HG03025 (cell line): ENCODE measurements around the gene STC2.

Source experiments
- ATAC-seq: cut with Tn5 transposase; IDR thresholded peaks from one replicate; pipeline ENCODE4 v1.9.1; 2021; ENCODE audit warnings: mild to moderate bottlenecking, moderate library complexity; ENCODE audit not compliant: unreplicated experiment, low FRiP score

The STC2 gene

GRCh38 chr5:173278172-173278571 is 50.0 kb downstream of the STC2 start:
- no peak for ATAC-seq

GRCh38 chr5:173274771-173275170 is 53.4 kb downstream of the STC2 start:
- no peak for ATAC-seq

GRCh38 chr5:173271419-173271818 is 56.8 kb downstream of the STC2 start:
- ATAC-seq, result peak; percentile 55

GRCh38 chr5:173268750-173269432 is 59.3 kb downstream of the STC2 start:
- ATAC-seq, result no peak

GRCh38 chr5:173265433-173265832 is 62.8 kb downstream of the STC2 start:
- ATAC-seq, result no peak
